OCI-LY1 (cell line): ENCODE data around the gene NLK.

ENCODE experiments used
- H2AFZ ChIP-seq: fragments of 200-600 bp; sonication (generic), shearing (Covaris generic); 2 replicates; pipeline ENCODE4 v1.6.0; 2014; ENCODE audit warnings: antibody characterized with exemption, mild to moderate bottlenecking, low read length
- H3F3A ChIP-seq: fragments of 200-600 bp; sonication (generic), shearing (Covaris generic); 2 replicates; pipeline ENCODE4 v1.6.0; 2014; ENCODE audit warnings: mild to moderate bottlenecking, antibody characterized with exemption, low read length, moderate library complexity; ENCODE audit not compliant: insufficient read depth
- H3K27ac ChIP-seq: fragments of 200-600 bp; sonication (generic); 2 replicates; pipeline ENCODE4 v1.5.1; 2014; ENCODE audit warnings: low read length, mixed run types, mild to moderate bottlenecking, low read depth; ENCODE audit not compliant: poor library complexity, severe bottlenecking
- H3K27me3 ChIP-seq: fragments of 200-600 bp; sonication (generic); 2 replicates; pipeline ENCODE4 v1.6.0; 2014; ENCODE audit warnings: antibody characterized with exemption, mild to moderate bottlenecking, low read length, moderate library complexity; ENCODE audit not compliant: insufficient read depth
- H3K36me3 ChIP-seq: fragments of 200-600 bp; sonication (generic); 2 replicates; pipeline ENCODE4 v1.6.1; 2014; ENCODE audit warnings: mild to moderate bottlenecking, antibody characterized with exemption, low read length, moderate library complexity, mixed read lengths; ENCODE audit not compliant: insufficient read depth
- H3K4me1 ChIP-seq: fragments of 200-600 bp; sonication (generic); 2 replicates; pipeline ENCODE4 v1.5.1; 2014; ENCODE audit warnings: mild to moderate bottlenecking, low read length, moderate library complexity; ENCODE audit not compliant: insufficient read depth, severe bottlenecking
- H3K4me2 ChIP-seq: fragments of 200-600 bp; sonication (generic), shearing (Covaris generic); 2 replicates; pipeline ENCODE4 v1.6.1; 2014; ENCODE audit warnings: low read length
- H3K4me3 ChIP-seq: fragments of 200-600 bp; sonication (generic); 2 replicates; pipeline ENCODE4 v1.5.1; 2014; ENCODE audit warnings: low read length, low read depth, mild to moderate bottlenecking, mixed read lengths; ENCODE audit not compliant: poor library complexity, severe bottlenecking
- H3K79me2 ChIP-seq: fragments of 200-600 bp; shearing (Covaris generic); 2 replicates; pipeline ENCODE4 v1.6.1; 2016; ENCODE audit warnings: mixed run types, low read length, mixed read lengths; ENCODE audit not compliant: insufficient read depth
- H3K9ac ChIP-seq: fragments of 200-600 bp; sonication (generic), shearing (Covaris generic); 2 replicates; pipeline ENCODE4 v1.6.1; 2014; ENCODE audit warnings: mild to moderate bottlenecking, low read length, mixed read lengths
- H3K9me2 ChIP-seq: fragments of 200-600 bp; sonication (generic), shearing (Covaris generic); 2 replicates; pipeline ENCODE4 v1.6.1; 2014; ENCODE audit warnings: low read depth, mild to moderate bottlenecking, low read length, mixed read lengths
- H3K9me3 ChIP-seq: fragments of 200-600 bp; shearing (Covaris generic); 2 replicates; pipeline ENCODE4 v1.6.1; 2014; ENCODE audit warnings: low read length, mixed read lengths
- H4K20me1 ChIP-seq: fragments of 200-600 bp; sonication (generic), shearing (Covaris generic); 2 replicates; pipeline ENCODE4 v1.6.0; 2016; ENCODE audit warnings: mild to moderate bottlenecking, low read length; ENCODE audit not compliant: insufficient read depth
- CTCF ChIP-seq: fragments of 200-600 bp; sonication (generic), shearing (Covaris generic); IDR thresholded peaks from 2 replicates; pipeline ENCODE4 v1.5.1; 2017; ENCODE audit warnings: mild to moderate bottlenecking, antibody characterized with exemption, low read length, moderate library complexity, mixed read lengths
- EZH2 ChIP-seq: fragments of 200-600 bp; sonication (generic), shearing (Covaris generic); IDR thresholded peaks from 2 replicates; pipeline ENCODE4 v1.8.0; 2017; ENCODE audit warnings: borderline replicate concordance, mixed run types, mild to moderate bottlenecking, antibody characterized with exemption, low read length, moderate library complexity, mixed read lengths

NLK gene

GRCh38 chr17:28199728-28200127 lies 157.3 kb downstream of the NLK start:
- Histone ChIP-seq H3K9me3 (no peaks in the 10 kb centered on the region), H3K4me1 (no peaks in the 10 kb centered on the region), H4K20me1 (no peaks in the 10 kb centered on the region), H2AFZ (no peak overlapping the region), H3K27me3 (no peaks in the 10 kb centered on the region), H3K36me3 (peaks cover 16% of the 10 kb centered on the region), H3K9me2 (no peaks in the 10 kb centered on the region), H3F3A (no peaks in the 10 kb centered on the region), H3K4me2 (no peak overlapping the region), H3K79me2 (no peaks in the 10 kb centered on the region), H3K27ac (no peak overlapping the region), H3K9ac (no peak overlapping the region), H3K4me3 (no peak overlapping the region)
- TF ChIP-seq CTCF, result no peak
- no peak for TF ChIP-seq EZH2

- peaks cover 4% of the 10 kb centered on the region for H3K36me3 ChIP-seq
- no peak overlapping the region for H3K27ac ChIP-seq
- H3K9me3 ChIP-seq, result no peaks in the 10 kb centered on the region
- no peaks in the 10 kb centered on the region for H4K20me1 ChIP-seq
- no peaks in the 10 kb centered on the region for H3K79me2 ChIP-seq
- no peaks in the 10 kb centered on the region for H3K27me3 ChIP-seq
- H3F3A ChIP-seq, result no peaks in the 10 kb centered on the region
- TF ChIP-seq EZH2 (no peak), CTCF (no peak)
- no peak overlapping the region for H3K4me2 ChIP-seq
- H3K4me1 ChIP-seq, result no peaks in the 10 kb centered on the region
- no peaks in the 10 kb centered on the region for H3K9me2 ChIP-seq
- no peak overlapping the region for H3K4me3 ChIP-seq
- no peak overlapping the region for H3K9ac ChIP-seq
- no peak overlapping the region for H2AFZ ChIP-seq
These were observed 158.8 kb downstream of the NLK start for GRCh38 chr17:28201315-28201714.

- Histone ChIP-seq H3K9me2 (no peaks in the 10 kb centered on the region), H2AFZ (no peak overlapping the region), H3K27ac (no peak overlapping the region), H3K36me3 (no peaks in the 10 kb centered on the region), H3K27me3 (no peaks in the 10 kb centered on the region), H3F3A (no peaks in the 10 kb centered on the region), H3K4me2 (no peak overlapping the region), H3K9ac (no peak overlapping the region), H4K20me1 (no peaks in the 10 kb centered on the region), H3K9me3 (no peaks in the 10 kb centered on the region), H3K79me2 (no peaks in the 10 kb centered on the region), H3K4me3 (no peak overlapping the region), H3K4me1 (no peaks in the 10 kb centered on the region)
- TF ChIP-seq EZH2 (no peak), CTCF (no peak)
These were observed 161.8 kb downstream of the NLK start for GRCh38 chr17:28204244-28204643.
